Parathyroid adenoma (tissue), 2 donors: Measurements from ENCODE around the gene PLXNA4.

ENCODE experiments used
- H2AFZ ChIP-seq: fragments of 300-600 bp; sonication (generic); one replicate; pipeline ENCODE4 v1.7.0; 2017; ENCODE audit warnings: antibody characterized with exemption, mild to moderate bottlenecking
- H3K27ac ChIP-seq: fragments of 300-600 bp; sonication (generic); one replicate; pipeline ENCODE4 v1.7.0; 2017
- H3K27me3 ChIP-seq: fragments of 300-600 bp; sonication (generic); one replicate; pipeline ENCODE4 v1.7.0; 2017; ENCODE audit warnings: low read length; ENCODE audit not compliant: control insufficient read depth, insufficient read depth
- H3K36me3 ChIP-seq: fragments of 300-600 bp; sonication (generic); one replicate; pipeline ENCODE4 v1.7.0; 2017; ENCODE audit warnings: low read length; ENCODE audit not compliant: control insufficient read depth, insufficient read depth
- H3K4me1 ChIP-seq: fragments of 300-600 bp; sonication (generic); one replicate; pipeline ENCODE4 v1.7.0; 2017; ENCODE audit warnings: control low read depth
- H3K4me2 ChIP-seq: fragments of 300-600 bp; sonication (generic); one replicate; pipeline ENCODE4 v1.7.0; 2017; ENCODE audit warnings: low read length
- H3K4me3 ChIP-seq: fragments of 300-600 bp; sonication (generic); one replicate; pipeline ENCODE4 v1.7.0; 2017; ENCODE audit warnings: low read depth, low read length
- H3K79me2 ChIP-seq: fragments of 300-600 bp; sonication (generic); one replicate; pipeline ENCODE4 v1.7.0; 2017; ENCODE audit warnings: control low read depth
- H3K9ac ChIP-seq: fragments of 300-600 bp; sonication (generic); one replicate; pipeline ENCODE4 v1.7.0; 2017; ENCODE audit warnings: mild to moderate bottlenecking
- H3K9me3 ChIP-seq: fragments of 300-600 bp; sonication (generic); one replicate; pipeline ENCODE4 v1.7.0; 2017; ENCODE audit warnings: low read length; ENCODE audit not compliant: control insufficient read depth
- TF ChIP-seq, protein P1 (sequence below): fragments of 300-600 bp; sonication (generic); IDR thresholded peaks from one replicate; pipeline ENCODE4 v1.7.0; 2017; ENCODE audit warnings: antibody characterized with exemption, mild to moderate bottlenecking
- donor health status: primary hyperparathyroidism.

Gene PLXNA4

DNA sequence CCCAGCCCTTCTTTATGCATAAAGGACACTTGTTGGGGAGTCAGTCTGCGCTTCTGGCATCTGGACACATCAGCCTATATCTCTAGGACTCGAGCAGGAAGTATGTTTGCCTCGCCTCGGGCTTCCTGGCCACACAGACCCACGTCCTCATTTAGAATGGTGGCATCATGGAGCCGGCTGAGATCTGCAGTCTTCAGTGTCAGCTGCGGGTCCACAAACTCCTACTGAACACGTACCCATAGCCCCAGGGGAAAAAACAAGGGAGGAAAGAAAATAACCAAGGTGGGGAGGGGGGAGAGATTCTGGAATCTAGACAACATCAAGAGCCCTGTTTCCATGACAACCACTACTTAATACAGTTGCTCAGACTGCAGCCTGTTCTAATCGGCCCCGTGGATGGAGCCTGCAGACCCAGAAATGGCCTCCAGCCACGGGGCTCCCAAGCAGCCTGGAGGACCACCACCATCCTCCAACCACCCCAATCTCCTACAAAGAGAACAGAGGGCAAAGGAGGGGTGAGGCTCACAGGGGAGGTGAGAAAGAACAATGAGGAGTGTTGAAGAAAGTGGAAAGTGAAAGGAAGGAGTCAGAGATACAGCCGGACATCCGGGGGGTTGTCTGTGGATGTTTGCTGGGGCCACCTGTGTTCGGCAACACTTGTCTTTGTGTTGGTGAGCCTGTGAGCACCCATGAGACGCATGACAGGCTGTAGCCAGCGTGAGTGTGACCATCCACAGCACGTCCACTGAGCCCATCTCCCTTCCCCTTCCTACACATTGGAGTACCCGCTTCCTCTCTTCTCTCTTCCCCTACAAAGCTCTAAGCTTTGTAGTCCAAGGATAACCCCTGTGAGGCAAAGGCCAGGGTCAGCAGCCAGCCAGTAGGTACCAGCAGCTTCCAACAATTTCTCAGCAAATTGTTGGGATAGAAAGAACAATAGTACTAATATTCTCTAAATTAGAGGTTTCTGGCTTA is 141.0 kb downstream of the PLXNA4 start:
- Histone ChIP-seq H3K27me3 (no peaks in the 10 kb centered on the region), H2AFZ (no peak overlapping the region), H3K4me2 (no peak overlapping the region), H3K9me3 (no peaks in the 10 kb centered on the region), H3K4me3 (no peak overlapping the region), H3K4me1 (no peaks in the 10 kb centered on the region), H3K27ac (no peak overlapping the region), H3K79me2 (no peaks in the 10 kb centered on the region), H3K36me3 (no peaks in the 10 kb centered on the region), H3K9ac (no peak overlapping the region)
- TF ChIP-seq, protein P1, sequence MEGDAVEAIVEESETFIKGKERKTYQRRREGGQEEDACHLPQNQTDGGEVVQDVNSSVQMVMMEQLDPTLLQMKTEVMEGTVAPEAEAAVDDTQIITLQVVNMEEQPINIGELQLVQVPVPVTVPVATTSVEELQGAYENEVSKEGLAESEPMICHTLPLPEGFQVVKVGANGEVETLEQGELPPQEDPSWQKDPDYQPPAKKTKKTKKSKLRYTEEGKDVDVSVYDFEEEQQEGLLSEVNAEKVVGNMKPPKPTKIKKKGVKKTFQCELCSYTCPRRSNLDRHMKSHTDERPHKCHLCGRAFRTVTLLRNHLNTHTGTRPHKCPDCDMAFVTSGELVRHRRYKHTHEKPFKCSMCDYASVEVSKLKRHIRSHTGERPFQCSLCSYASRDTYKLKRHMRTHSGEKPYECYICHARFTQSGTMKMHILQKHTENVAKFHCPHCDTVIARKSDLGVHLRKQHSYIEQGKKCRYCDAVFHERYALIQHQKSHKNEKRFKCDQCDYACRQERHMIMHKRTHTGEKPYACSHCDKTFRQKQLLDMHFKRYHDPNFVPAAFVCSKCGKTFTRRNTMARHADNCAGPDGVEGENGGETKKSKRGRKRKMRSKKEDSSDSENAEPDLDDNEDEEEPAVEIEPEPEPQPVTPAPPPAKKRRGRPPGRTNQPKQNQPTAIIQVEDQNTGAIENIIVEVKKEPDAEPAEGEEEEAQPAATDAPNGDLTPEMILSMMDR, result no peak

DNA sequence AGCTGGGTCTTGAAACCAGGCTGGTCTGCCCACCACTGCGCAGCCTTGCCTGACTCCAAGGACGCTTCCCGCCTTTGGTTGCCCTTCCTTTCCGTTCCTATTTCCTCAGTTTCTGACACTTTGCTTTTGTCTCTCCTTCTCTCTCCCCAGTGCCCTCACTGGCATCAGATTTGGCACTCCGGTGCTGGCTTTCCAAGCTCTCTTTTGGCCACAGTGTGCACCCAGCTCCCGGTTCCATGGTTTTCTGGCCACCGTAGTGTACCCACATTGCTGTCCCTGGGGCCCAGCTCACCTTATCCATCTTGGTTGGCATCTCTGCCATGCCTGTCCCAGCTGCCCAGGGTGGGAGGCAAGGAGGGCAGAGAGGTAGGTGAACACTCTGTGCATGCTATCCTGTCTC is 142.2 kb downstream of the PLXNA4 start:
- no peaks in the 10 kb centered on the region for H3K4me1 ChIP-seq
- H3K9me3 ChIP-seq, result no peaks in the 10 kb centered on the region
- H3K79me2 ChIP-seq, result no peaks in the 10 kb centered on the region
- no peaks in the 10 kb centered on the region for H3K27me3 ChIP-seq
- no peak overlapping the region for H3K9ac ChIP-seq
- no peaks in the 10 kb centered on the region for H3K36me3 ChIP-seq
- H2AFZ ChIP-seq, result no peak overlapping the region
- no peak overlapping the region for H3K27ac ChIP-seq
- no peak overlapping the region for H3K4me3 ChIP-seq
- H3K4me2 ChIP-seq, result no peak overlapping the region
- TF ChIP-seq, protein P1, result no peak

DNA sequence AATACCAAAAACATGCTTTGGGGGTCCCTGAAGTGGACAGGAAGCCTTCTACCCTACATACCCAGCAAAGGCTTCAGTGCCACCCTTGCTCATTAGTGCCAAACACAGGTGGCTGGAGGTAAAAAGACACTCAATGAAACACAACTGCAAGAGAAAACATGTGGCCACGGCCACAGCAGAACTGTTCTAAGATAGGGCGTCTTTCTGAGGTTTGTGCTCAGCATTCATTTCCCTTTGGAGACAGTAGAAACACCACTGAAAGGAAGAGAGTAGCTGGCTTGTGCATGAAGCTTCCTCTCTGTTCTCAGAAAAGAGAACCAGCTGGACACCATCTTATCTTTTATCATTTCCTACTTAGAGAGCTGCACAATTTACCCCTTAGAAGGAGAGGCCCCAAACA is 143.0 kb downstream of the PLXNA4 start:
- Histone ChIP-seq H3K79me2 (no peaks in the 10 kb centered on the region), H2AFZ (no peak overlapping the region), H3K27me3 (no peaks in the 10 kb centered on the region), H3K9me3 (no peaks in the 10 kb centered on the region), H3K36me3 (no peaks in the 10 kb centered on the region), H3K9ac (no peak overlapping the region), H3K27ac (no peak overlapping the region), H3K4me2 (no peak overlapping the region), H3K4me1 (no peaks in the 10 kb centered on the region), H3K4me3 (no peak overlapping the region)
- TF ChIP-seq, protein P1, result no peak

DNA sequence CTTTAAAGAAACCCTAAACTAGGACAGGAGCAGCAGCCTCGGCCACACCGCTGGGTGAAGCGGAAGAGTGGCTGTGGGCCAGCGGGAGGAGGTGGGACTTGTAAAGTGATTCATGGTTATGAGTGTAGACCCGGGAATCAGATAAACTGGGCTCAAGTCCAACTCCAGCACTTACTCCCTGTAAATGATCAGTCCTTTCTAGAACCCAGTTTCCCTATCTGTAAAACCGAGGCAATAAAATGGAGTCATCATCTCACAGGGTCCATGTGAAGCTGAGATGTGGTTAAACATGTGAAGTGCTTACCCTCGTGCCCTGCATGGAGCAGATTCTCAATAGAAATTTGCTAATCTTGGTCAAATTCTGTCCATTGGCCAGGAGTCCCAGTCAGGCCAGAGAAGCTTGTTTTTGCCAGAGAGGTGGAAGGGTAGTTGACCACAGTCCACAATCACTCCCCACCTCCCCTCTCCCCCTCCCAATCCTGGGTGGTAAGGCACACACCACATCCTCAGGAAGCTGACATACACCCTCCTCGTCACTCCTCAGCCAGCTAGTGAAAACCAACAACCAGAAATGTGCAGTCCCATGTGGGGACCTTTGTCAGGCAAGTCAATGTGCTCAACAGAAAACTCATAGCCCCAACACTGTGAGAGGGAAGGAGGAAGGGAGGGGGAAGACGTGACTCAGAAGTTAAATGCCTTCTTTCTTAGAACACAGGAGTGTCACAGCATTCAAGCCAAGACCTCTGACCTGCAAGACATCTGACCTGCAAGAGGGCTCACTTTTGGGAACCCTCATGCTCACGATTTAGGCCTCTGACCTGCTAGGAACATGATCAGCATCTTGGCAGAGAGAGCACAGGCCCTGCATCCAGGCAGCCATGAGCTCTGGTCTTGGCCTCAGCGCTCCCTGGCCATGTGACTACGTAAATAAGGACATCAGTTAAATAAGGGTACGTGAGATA is 145.1 kb downstream of the PLXNA4 start:
- H3K9ac ChIP-seq, result no peak overlapping the region

More for the DNA sequence above, 145.1 kb downstream of the PLXNA4 start:
- Histone ChIP-seq H3K27me3 (no peaks in the 10 kb centered on the region), H3K36me3 (no peaks in the 10 kb centered on the region), H3K9me3 (no peaks in the 10 kb centered on the region), H3K4me3 (no peak overlapping the region), H3K4me1 (no peaks in the 10 kb centered on the region), H2AFZ (no peak overlapping the region), H3K4me2 (no peak overlapping the region), H3K27ac (no peak overlapping the region), H3K79me2 (no peaks in the 10 kb centered on the region)
- TF ChIP-seq, protein P1, result no peak
